ENCODE results near the gene CYTIP. TPM values are rescaled to one million over a fixed set of nuclear protein-coding genes. Genes with fewer than 3 reads are reported as not detected.

Gene CYTIP
- 1 to 10 TPM in 3 of 10 donors, under 1 TPM in 7; 0.23 to 8.5 (median 0.58) TPM for polyA plus RNA-seq (ENCODE audit: insufficient read length in 10 of 10)
- long read RNA-seq, donor 1: 0 reads
- long read RNA-seq, donor 2: 0 reads
- long read RNA-seq, donor 3: 0 reads
- long read RNA-seq, donor 4: 0 reads
- long read RNA-seq, donor 5: 0 reads
- long read RNA-seq, donor 6, partial matches to known transcripts: 0 of 1 reads
- long read RNA-seq, donor 6, other reads (novel, unspliced or antisense): 0 of 1 reads
- long read RNA-seq, donor 7: 0 reads
- long read RNA-seq, donor 8: 0 reads
- long read RNA-seq, donor 9: 0 reads

DNA sequence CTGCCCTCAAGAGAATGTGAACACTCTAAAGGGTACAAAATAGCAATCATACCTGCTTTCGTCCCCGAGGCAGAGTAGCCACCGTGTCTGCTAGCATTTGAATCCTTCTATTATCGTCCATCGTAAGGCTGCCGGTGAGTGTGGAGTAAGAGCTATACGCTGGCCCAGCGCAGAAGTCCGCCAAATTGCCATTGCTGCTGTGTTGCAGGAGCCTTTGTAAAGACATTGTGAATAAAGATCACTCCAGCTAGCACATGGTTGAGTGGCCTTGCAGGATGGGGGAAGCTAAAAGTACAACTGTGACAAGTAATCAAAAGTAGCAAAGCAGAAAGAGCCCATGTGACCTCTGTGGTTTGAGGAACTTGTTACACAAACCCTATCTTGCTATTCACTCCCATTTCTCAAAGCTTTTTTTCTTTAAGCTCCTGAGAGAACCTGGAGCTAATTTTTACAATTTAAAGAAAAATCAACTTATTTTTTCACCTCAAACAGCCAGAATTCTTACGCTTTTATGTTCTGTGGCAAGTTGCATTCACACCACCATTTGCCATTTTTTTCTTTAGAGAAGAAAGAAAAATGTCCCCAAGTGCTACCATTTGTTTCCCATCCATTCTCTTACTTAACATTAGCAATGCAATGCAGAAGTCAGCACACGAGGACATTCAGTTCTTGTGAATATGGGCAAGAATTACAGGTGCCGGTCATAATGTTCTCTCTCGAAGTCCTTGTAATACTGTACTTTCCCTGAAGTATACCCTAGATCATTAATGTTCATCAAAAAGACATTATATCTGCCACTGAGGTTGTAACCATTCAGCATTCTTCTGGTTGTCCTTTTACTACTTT is at the start of gene CYTIP:
CYTIP (minus strand) TSS at position 295 of the 846 bp plus-strand sequence; CDS start at position 226, 69 bp downstream.
- DNase-seq: peak in 1 of 3 donors; percentile 34

DNA sequence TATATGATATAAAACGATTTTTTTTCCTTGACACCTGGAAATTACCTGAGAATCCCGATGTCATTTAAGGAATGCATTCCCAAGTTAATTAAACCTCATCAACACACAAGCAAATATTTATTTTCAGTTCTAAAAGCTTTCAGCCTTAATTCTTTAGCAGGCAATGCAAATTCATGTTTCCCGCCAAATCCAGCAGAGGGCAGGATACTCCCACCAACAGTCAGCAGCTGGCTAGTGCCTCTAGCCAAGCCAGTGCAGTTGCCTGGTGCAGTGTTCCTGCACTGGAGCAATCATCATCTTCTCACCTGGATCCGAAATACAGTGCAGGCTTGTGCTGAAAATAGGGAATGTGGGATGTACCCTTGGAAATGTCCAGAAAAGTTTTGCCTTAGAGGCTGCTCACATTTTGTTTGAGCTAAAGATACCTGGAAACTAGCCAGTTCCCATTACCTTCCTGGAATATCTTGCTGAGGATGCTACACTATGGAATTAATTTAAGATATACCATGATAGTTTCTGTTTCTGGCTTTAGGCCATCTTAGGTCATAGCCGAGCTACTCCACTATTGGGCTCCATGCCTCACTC is 48.4 kb upstream of the CYTIP start:
- DNase-seq: peak; percentile 45 to 74 (median 47)

GRCh38 chr2:157489983-157490382 is 46.1 kb upstream of the CYTIP start:
- DNase-seq: no peak

DNA sequence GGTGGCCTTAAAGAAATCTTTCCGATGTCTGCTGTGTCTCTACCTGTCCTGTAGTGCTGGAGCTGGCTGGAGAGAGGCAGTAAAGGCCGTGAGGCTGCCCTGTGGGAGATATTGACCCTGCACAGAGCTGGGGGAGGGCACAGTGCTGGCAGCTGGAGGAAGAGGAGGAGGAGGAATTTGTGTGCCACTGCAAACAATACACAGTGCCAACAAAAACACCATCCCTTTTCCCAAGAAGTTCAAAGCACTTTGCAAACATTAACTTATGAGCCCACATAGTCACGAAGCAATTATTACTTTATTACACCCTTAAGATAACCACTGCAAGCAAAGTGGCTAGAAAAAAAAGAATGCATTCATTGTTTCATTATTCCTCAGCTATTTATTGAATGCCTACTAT is 45.0 kb upstream of the CYTIP start:
- no peak for DNase-seq

GRCh38 chr2:157487747-157488146 is 43.9 kb upstream of the CYTIP start:
- no peak for DNase-seq

DNA sequence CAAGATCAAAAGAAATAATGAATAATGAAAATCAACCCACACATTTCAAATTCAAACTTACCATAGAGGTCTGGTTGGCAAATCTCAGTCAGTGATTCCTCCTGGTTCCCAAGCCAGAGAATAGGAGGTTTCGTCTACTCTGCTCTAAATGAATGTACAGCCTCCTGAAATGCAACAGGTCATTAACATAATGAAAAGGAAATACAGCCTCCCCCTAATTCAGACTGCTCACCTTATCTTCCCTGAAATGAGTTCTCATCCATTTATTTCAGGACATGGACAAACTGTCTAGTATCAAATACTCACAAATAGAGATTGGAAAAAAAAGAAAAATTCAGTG is 43.4 kb upstream of the CYTIP start:
- DNase-seq: no peak

GRCh38 chr2:157486596-157487270 is 42.8 kb upstream of the CYTIP start:
- no peak for DNase-seq

DNA sequence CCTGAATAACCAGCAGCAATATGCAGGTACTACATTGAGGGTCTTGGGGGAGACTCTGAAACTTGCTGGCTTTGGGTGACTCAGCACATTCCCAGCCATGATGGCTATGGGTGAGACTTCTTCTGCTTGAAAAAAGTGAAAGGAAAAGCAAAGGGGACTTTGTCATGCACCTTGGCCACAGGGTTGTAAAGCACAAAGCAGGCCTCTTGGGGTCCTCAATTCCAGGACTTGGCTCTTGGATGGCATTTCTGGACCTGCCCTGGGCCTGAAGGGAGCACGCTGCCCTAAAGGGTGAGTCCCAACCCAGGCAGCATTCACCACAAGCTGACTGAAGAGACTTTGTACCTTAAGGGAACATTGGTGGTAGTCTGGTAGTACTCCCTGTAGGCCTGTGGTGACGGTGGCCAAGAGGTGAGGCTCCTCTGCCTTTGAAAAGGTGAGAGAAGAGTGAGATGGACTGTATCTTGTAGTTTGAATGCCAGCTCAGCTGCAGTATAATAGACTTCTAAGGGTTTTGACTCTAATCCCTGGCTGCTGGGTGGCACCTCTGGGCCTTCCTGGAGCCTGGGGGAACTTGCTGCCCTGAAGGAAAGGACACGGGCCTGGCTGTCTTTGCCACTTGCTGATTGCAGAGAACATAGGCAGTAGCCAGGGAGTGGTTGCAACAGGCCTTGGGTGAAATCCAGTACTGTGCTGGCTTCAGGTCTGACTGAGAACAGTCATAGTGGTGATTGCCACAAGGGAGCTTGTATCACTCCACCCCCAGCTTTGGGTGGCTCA is 36.5 kb upstream of the CYTIP start:
- DNase-seq: no peak

GRCh38 chr2:157479081-157480027 is 35.5 kb upstream of the CYTIP start:
- no peak for DNase-seq

GRCh38 chr2:157477919-157478318 is 34.0 kb upstream of the CYTIP start:
- DNase-seq: no peak

DNA sequence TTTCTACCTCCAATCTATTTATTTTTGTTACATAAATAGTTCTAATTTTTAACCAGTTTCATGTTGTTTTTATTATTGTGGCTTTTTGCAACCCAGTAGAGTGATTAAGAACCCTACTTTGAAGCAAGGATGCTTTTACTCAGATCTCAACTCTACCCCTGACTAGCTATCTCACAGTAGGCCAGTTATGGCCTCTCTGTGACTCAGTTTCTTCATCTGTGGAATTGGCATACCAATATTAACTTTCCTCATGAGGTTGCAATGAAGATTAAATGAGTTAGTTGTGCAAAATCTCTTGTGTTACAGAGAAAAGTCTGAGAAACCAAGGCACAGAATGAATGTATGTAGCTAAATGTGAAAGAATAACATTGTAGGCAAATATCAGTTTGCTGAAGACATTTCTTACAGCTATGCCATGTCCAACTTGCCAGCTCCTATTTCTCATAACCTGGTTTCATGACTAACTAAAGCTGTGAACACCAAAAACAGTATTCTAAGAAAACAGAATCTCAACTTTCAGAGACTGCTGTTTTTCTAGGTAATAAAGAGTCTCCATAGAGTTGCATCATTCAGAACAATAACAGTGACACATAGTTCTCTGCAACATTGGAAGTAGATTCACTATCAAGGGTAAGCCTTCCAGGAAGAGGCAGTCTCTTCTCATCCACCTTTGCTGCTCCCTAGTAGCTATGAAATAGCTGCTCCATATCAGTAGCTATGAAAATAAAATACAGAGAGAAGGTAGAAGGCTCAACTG is 33.2 kb upstream of the CYTIP start:
- no peak for DNase-seq

- no peak for DNase-seq
Measured at GRCh38 chr2:157475722-157476390, 32.0 kb upstream of the CYTIP start.

DNA sequence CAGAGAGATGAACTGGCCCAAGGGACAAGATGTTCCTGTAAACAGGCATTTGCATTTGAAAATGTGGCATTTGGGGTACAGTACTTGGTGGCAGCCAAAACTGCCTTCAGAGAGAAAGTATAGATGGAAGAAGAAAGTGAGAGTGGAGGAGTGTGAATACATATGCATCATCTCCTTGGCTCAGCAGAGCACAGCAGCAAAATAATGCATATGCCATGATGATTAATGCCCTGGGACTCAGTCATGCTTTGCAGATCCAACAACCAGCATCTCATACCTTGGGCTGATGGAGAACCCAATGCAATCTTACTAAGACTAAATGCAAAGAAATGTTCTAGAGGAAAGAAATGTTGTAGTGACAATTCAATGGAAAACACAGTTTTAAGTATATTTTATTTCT is 29.7 kb upstream of the CYTIP start:
- DNase-seq: no peak

DNA sequence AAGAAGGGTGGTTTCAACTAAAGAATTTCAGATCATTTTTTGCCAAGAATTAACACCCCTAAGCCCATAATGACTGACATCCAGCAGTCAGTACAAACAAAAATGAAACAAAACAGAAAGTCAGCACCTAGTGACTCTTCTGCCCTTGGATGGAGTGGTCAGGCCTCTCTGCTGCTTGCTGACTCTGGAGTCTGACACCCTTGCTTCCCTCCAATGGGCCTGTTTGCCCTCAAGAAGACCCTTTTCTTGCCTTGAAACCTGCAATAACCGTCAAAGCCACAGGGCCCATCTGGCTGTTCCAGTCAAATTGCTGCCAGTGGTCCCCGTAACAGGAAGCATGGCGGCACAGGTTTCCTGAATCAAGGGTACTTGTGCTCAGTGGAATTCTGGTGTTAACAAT is 27.2 kb upstream of the CYTIP start:
- no peak for DNase-seq

DNA sequence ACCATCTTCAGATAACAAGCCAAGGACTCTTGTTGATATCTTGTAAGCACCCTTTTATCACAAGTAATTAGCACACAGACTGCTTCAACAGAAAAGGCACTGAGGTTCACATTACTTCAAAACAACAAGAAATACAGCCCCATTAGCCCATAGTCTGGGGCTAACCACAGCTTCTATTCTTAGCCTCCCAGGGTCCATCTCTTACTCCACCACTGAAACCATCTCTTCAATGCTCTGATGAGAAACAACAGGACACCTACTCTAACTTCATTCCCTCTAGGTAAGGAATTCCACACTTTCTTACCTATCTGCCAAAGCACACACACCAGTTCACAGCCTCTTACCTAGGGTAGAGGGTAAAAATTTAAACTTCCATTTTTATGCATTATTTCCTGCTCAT is 26.4 kb upstream of the CYTIP start:
- no peak for DNase-seq

DNA sequence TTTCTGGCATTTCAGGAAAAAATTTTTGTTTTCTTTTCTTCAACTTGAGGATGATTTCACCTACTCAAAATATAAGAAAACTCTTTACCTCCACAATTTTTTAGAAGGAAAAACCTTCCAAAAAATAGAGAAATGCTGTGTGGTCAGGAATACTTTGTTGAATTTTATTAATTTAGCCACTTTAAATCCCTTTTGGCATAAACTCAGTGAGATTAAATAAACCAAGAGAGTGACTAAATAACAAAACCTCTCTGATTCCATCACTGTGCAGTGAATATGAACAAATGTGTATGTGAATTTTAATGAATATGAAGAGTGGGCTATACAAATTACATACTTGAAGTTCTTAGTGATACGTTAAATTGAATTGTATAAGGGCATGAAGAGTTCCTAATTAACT is 25.8 kb upstream of the CYTIP start:
- no peak for DNase-seq

- peak in 2 of 3 donors; percentile 18 to 85 for DNase-seq
Measured at GRCh38 chr2:157468931-157469708, 25.2 kb upstream of the CYTIP start.

- no peak for DNase-seq
Measured at GRCh38 chr2:157466764-157467163, 22.9 kb upstream of the CYTIP start.
